K562 (cell line): ENCODE measurements around the gene HOXA4. TPM values are rescaled to one million over a fixed set of nuclear protein-coding genes. Genes with fewer than 3 reads are reported as not detected.

Experiments
- ATAC-seq: fragments of 200-7000 bp; cut with Tn5 transposase; 3 replicates; pipeline ENCODE4 v1.9.1; 2020; ENCODE audit warnings: moderate library complexity
- BruUV-seq: library from RNA; stranded (reverse); fragments of 400-500 nt; replicated peaks from 2 replicates; lab custom pipeline; 2021; lab: Mats Ljungman, UMichigan
- CTCF ChIA-PET: fragments of 300-600 bp; formaldehyde crosslinking; extraction: SDS; loops from one replicate; lab custom pipeline; 2021; ENCODE audit warnings: low intra/inter-chr PET ratio; lab: Yijun Ruan, JAX
- POLR2A ChIA-PET: fragments of 300-600, 350-650 bp; sonication (Branson Sonifier 250); formaldehyde crosslinking; extraction: SDS; loops from one replicate; lab custom pipeline; 2021; ENCODE audit warnings: antibody characterized with exemption, inconsistent platforms; lab: Yijun Ruan, JAX
- DNase-seq, 4 experiments: peaks; one replicate each; pipeline versions ENCODE4 v3.0.0 to v3.0.0-alpha.2; 2011 to 2018; ENCODE audit warnings: low spot score in 3 of 4, mixed read lengths in 3 of 4; ENCODE audit errors: extremely low read depth in 1 of 4
- FAIRE-seq: peaks from 2 replicates; lab custom pipeline; 2011; peaks lifted over from hg19 to GRCh38; lab: Jason Lieb, UNC
- H2AFZ ChIP-seq: 2 replicates; pipeline ENCODE4 v1.6.0; 2011; ENCODE audit warnings: low read depth, low read length, control low read depth, inconsistent platforms
- H3K27ac ChIP-seq: fragments of 200-600 bp; 3 replicates; pipeline ENCODE4 v1.8.0; 2011; ENCODE audit warnings: low read depth, mild to moderate bottlenecking, control low read depth, inconsistent platforms, low read length, moderate library complexity, mixed read lengths; ENCODE audit errors: extremely low read depth
- H3K27me3 ChIP-seq, 2 experiments: fragments of 300-600 bp in 1 of 2; 2 replicates in 1 of 2; 3 replicates in 1 of 2; pipeline versions ENCODE4 v1.6.0 to v1.8.0; 2011; ENCODE audit warnings: inconsistent platforms in 2 of 2, low read length in 2 of 2, mild to moderate bottlenecking in 1 of 2, mixed read lengths in 1 of 2, moderate library complexity in 1 of 2; ENCODE audit not compliant: control insufficient read depth in 2 of 2, insufficient read depth in 2 of 2
- H3K36me3 ChIP-seq: fragments of 300-600 bp; 3 replicates; pipeline ENCODE4 v1.8.0; 2011; ENCODE audit warnings: mild to moderate bottlenecking, low read length, inconsistent platforms; ENCODE audit not compliant: control insufficient read depth, insufficient read depth
- H3K4me1 ChIP-seq, 2 experiments: fragments of 200-600 bp in 1 of 2; replicated peaks in 1 of 2; 2 replicates in 1 of 2; 3 replicates in 1 of 2; pipeline versions ENCODE4 v1.5.1 to v1.8.0; 2011; ENCODE audit warnings: inconsistent platforms in 2 of 2, low read length in 2 of 2, mild to moderate bottlenecking in 1 of 2, mixed read lengths in 1 of 2, moderate library complexity in 1 of 2; ENCODE audit not compliant: control insufficient read depth in 2 of 2, insufficient read depth in 2 of 2
- H3K4me2 ChIP-seq: 2 replicates; pipeline ENCODE4 v1.6.1; 2011; ENCODE audit warnings: low read length, control low read depth, inconsistent platforms, mixed read lengths; ENCODE audit not compliant: insufficient read depth
- H3K4me3 ChIP-seq: fragments of 200-600 bp; sonication (generic), shearing (Covaris generic); 2 replicates; pipeline ENCODE4 v1.5.1; 2016; ENCODE audit warnings: control low read depth, inconsistent platforms
- H3K79me2 ChIP-seq: fragments of 200-600 bp; 3 replicates; pipeline ENCODE4 v1.8.0; 2011; ENCODE audit warnings: low read length, inconsistent platforms; ENCODE audit not compliant: control insufficient read depth, insufficient read depth
- H3K9ac ChIP-seq, 2 experiments: 2 replicates each; pipeline versions ENCODE4 v1.6.0 to v1.6.1; 2011; ENCODE audit warnings: low read depth in 2 of 2, low read length in 2 of 2, control low read depth in 1 of 2, inconsistent platforms in 1 of 2, mild to moderate bottlenecking in 1 of 2, mixed read lengths in 1 of 2; ENCODE audit not compliant: insufficient read depth in 1 of 2
- H3K9me1 ChIP-seq: one replicate; pipeline ENCODE4 v1.6.0; 2011; ENCODE audit warnings: inconsistent platforms, mild to moderate bottlenecking, low read length, moderate library complexity; ENCODE audit not compliant: control insufficient read depth, insufficient read depth
- H3K9me3 ChIP-seq: replicated peaks from 2 replicates; pipeline ENCODE4 v1.5.1; 2011; ENCODE audit warnings: low read depth, low read length, inconsistent platforms; ENCODE audit not compliant: control insufficient read depth, insufficient read depth
- H4K20me1 ChIP-seq: replicated peaks from 2 replicates; pipeline ENCODE4 v1.6.1; 2011; ENCODE audit warnings: low read length, inconsistent platforms, mixed read lengths; ENCODE audit not compliant: control insufficient read depth, insufficient read depth
- DIDO1 ChIP-seq: fragments of 450-650 bp; IDR thresholded peaks from 2 replicates; pipeline ENCODE4 v1.6.1; 2016; ENCODE audit warnings: low read depth, missing biosample characterization, missing genetic modification characterization
- ESRRA ChIP-seq: fragments of 450-650 bp; IDR thresholded peaks from 2 replicates; pipeline ENCODE4 v1.6.1; 2014; ENCODE audit warnings: low read depth, mild to moderate bottlenecking, moderate library complexity, borderline replicate concordance
- MED1 ChIP-seq: sonication (generic); formaldehyde crosslinking; IDR thresholded peaks from 2 replicates; pipeline ENCODE4 v1.8.1; 2023; ENCODE audit warnings: missing genetic modification reagents, borderline replicate concordance
- RNF2 ChIP-seq: sonication (generic); IDR thresholded peaks from 2 replicates; pipeline ENCODE4 v1.6.1; 2016
- ZFP30 ChIP-seq: fragments of 250-450 bp; sonication (Bioruptor Pico); IDR thresholded peaks from 2 replicates; pipeline ENCODE4 v1.8.0; 2022; ENCODE audit warnings: moderate library complexity, mild to moderate bottlenecking, inconsistent platforms, borderline replicate concordance
- WGBS: fragments of 100-300 bp; shearing (Covaris generic); methylation state at CpG from one replicate; pipeline ENCODE4 v1.1.6; 2016; ENCODE audit warnings: low coverage, mixed read lengths; ENCODE audit not compliant: insufficient coverage; ENCODE audit errors: missing lambda C conversion rate; 5-methylcytosine and 5-hydroxymethylcytosine counted together
- in situ Hi-C: fragments of 300-500 bp; cut with MboI; formaldehyde crosslinking; loops from 4 replicates; pipeline ENCODE4 v1.15.0; 2018; ENCODE audit warnings: inconsistent platforms, mixed read lengths
- intact Hi-C: fragments of 100-400 bp; cut with micrococcal nuclease; formaldehyde crosslinking; loops from 2 replicates; pipeline ENCODE4 v1.14.2; 2022
- polyA plus RNA-seq, 8 experiments: library from polyadenylated mRNA; depleted of rRNA in 4 of 8; stranded (reverse) in 5 of 8; unstranded in 3 of 8; fragments of >200 nt; fragmentation: Nextera tagmentation in 2 of 8; fragmentation: Illumina TruSeq in 1 of 8; extraction: Ambion mirVana in 2 of 8; extraction: Trizol in 1 of 8; gene quantifications; 2 replicates each; pipeline versions ENCODE4 v1.2.1 to v1.2.3, GENCODE V29; 2011 to 2014; ENCODE audit warnings: inconsistent platforms in 1 of 8, missing spikeins in 1 of 8
- total RNA-seq, 7 experiments: library from RNA; depleted of rRNA in 6 of 7; stranded (reverse); fragments of >200 nt in 6 of 7; fragmentation: Illumina TruSeq in 2 of 7; extraction: Trizol in 2 of 7; gene quantifications; 2 replicates each; pipeline versions ENCODE4 v1.2.1 to v1.2.3, GENCODE V29; 2011 to 2021; ENCODE audit warnings: low replicate concordance in 1 of 7

HOXA4 gene
- total and polyA plus RNA-seq, 9 of the 15 experiments (the other 6 are each of a cell fraction or from before 2014, with no cell fraction given): not detected

DNA sequence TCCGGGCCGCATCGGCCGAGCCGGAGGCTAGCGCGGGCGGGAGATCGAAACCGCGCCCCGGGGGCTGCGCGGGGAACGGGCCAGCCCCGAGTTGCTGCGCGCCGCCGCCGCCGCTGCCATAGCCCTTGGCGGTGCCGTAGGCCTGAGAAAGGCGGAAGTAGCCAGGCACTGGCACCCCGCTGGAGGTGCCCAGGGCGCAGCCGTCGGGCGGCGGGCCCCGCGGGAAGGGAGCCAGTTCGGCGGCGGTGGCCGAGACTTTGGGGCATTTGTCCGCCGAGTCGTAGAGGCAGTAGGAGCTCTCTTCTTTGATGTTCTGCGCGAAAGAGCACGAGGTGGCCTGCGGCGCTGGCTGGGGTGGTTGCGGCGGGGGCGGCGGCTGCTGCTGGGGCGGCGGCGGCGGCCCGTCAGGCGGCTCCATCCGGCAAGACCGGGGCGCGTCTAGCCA, 43.0 kb upstream of the HOXA4 start:
- TF ChIP-seq MED1 (no peak), ZFP30 (no peak), RNF2 (no peak), ESRRA (no peak)
- Histone ChIP-seq H3K79me2 (no peaks in the 10 kb centered on the region), H3K36me3 (no peaks in the 10 kb centered on the region), H3K27ac (no peak overlapping the region), H3K9ac (no peak overlapping the region), H3K9me3 (no peaks in the 10 kb centered on the region), H3K4me1 (peaks cover 0 to 3% of the 10 kb centered on the region in 2 experiments; a peak in 1 of 5 replicates), H2AFZ (no peak overlapping the region), H3K27me3 (peaks cover 27 to 70% of the 10 kb centered on the region in 2 experiments), H4K20me1 (no peaks in the 10 kb centered on the region), H3K4me2 (no peak overlapping the region), H3K4me3 (no peak overlapping the region), H3K9me1 (no peaks in the 10 kb centered on the region)
- BruUV-seq: no TSS peak
- in situ Hi-C loops: loop anchor here (25.0 kb wide), 3 partner anchors 661 to 1286 kb away; no protein-coding TSS in a partner anchor
- FAIRE-seq (no peak), ATAC-seq (no peak), DNase-seq (no peak)
- 75% methylated on average over 27 of the region's 59 CpGs for WGBS
- ChIA-PET POLR2A (no interaction called here), CTCF (no interaction called here)
- intact Hi-C loops: no loop called here

- TF ChIP-seq DIDO1 (tag): no peak
- POLR2A ChIA-PET: no interaction called here
- WGBS: 23% methylated on average over 20 of the region's 58 CpGs
- Histone ChIP-seq H4K20me1 (no peaks in the 10 kb centered on the region), H3K79me2 (no peaks in the 10 kb centered on the region), H3K27me3 (peaks cover 29 to 76% of the 10 kb centered on the region in 2 experiments), H3K9me3 (no peaks in the 10 kb centered on the region), H3K27ac (no peak overlapping the region), H3K36me3 (no peaks in the 10 kb centered on the region), H3K4me1 (peaks cover 0 to 3% of the 10 kb centered on the region in 2 experiments; a peak in 1 of 5 replicates), H2AFZ (no peak overlapping the region), H3K4me2 (no peak overlapping the region), H3K4me3 (no peak overlapping the region), H3K9ac (no peak overlapping the region), H3K9me1 (no peaks in the 10 kb centered on the region)
- ATAC-seq (no peak), FAIRE-seq (no peak), DNase-seq (no peak)
- CTCF ChIA-PET: no interaction called here
- in situ Hi-C loops: loop anchor here (25.0 kb wide), 3 partner anchors 661 to 1286 kb away; no protein-coding TSS in a partner anchor
- BruUV-seq: no TSS peak
- intact Hi-C loops: no loop called here
Observed at GRCh38 chr7:27172823-27173510, 42.4 kb upstream of the HOXA4 start.
